ENCODE data around the gene ABI3BP.

Gene ABI3BP

DNA sequence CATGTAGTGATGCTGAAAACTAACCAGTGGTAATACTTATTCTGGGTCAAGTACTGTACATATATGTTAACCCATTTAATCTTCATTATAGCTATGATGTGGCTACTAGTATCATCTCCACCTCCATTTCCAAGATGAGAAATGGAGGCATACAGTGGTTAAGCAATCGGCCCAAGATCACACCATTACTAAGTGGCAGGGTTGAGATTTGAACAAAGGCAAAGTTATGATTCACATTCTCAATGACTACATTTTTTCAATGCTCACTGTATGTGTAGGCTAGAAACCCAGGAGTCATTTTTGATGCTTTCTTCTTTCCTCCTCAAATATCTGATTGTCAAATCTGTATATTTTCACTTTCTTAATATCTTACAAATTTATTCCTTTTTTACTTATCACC is 30.2 kb downstream of the ABI3BP start:
- TF ChIP-seq YY1 (IDR thresholded peaks at IDR 0.05; ENCODE audit: low read depth) = no peak
- TF ChIP-seq CEBPB (IDR thresholded peaks at IDR 0.05) = no peak
- TF ChIP-seq NFIC (IDR thresholded peaks at IDR 0.05) = no peak
- TF ChIP-seq TAF1 (IDR thresholded peaks at IDR 0.05; ENCODE audit: low read depth) = no peak
- no peak for TF ChIP-seq EP300 (IDR thresholded peaks at IDR 0.05; ENCODE audit: borderline replicate concordance)
- no peak for TF ChIP-seq CREB1 (IDR thresholded peaks at IDR 0.05; ENCODE audit: low read depth)
- no peak for TF ChIP-seq TEAD4 (IDR thresholded peaks at IDR 0.05)
- TF ChIP-seq, protein P1, sequence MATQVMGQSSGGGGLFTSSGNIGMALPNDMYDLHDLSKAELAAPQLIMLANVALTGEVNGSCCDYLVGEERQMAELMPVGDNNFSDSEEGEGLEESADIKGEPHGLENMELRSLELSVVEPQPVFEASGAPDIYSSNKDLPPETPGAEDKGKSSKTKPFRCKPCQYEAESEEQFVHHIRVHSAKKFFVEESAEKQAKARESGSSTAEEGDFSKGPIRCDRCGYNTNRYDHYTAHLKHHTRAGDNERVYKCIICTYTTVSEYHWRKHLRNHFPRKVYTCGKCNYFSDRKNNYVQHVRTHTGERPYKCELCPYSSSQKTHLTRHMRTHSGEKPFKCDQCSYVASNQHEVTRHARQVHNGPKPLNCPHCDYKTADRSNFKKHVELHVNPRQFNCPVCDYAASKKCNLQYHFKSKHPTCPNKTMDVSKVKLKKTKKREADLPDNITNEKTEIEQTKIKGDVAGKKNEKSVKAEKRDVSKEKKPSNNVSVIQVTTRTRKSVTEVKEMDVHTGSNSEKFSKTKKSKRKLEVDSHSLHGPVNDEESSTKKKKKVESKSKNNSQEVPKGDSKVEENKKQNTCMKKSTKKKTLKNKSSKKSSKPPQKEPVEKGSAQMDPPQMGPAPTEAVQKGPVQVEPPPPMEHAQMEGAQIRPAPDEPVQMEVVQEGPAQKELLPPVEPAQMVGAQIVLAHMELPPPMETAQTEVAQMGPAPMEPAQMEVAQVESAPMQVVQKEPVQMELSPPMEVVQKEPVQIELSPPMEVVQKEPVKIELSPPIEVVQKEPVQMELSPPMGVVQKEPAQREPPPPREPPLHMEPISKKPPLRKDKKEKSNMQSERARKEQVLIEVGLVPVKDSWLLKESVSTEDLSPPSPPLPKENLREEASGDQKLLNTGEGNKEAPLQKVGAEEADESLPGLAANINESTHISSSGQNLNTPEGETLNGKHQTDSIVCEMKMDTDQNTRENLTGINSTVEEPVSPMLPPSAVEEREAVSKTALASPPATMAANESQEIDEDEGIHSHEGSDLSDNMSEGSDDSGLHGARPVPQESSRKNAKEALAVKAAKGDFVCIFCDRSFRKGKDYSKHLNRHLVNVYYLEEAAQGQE (IDR thresholded peaks at IDR 0.05; ENCODE audit: low read depth) = no peak
- TF ChIP-seq TCF12 (IDR thresholded peaks at IDR 0.05; ENCODE audit: low read depth) = no peak
- TF ChIP-seq, protein P2, sequence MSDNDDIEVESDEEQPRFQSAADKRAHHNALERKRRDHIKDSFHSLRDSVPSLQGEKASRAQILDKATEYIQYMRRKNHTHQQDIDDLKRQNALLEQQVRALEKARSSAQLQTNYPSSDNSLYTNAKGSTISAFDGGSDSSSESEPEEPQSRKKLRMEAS (IDR thresholded peaks at IDR 0.05) = no peak
- no peak for TF ChIP-seq FOXM1 (IDR thresholded peaks at IDR 0.05; ENCODE audit: borderline replicate concordance, low read depth)
- TF ChIP-seq, protein P3, sequence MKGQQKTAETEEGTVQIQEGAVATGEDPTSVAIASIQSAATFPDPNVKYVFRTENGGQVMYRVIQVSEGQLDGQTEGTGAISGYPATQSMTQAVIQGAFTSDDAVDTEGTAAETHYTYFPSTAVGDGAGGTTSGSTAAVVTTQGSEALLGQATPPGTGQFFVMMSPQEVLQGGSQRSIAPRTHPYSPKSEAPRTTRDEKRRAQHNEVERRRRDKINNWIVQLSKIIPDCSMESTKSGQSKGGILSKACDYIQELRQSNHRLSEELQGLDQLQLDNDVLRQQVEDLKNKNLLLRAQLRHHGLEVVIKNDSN (IDR thresholded peaks at IDR 0.05) = no peak
- TF ChIP-seq RAD21 (IDR thresholded peaks at IDR 0.05; ENCODE audit: low read depth) = no peak
- TF ChIP-seq EGR1 (IDR thresholded peaks at IDR 0.05) = no peak
- TF ChIP-seq ZBTB7A (IDR thresholded peaks at IDR 0.05; ENCODE audit: low read depth) = no peak

DNA sequence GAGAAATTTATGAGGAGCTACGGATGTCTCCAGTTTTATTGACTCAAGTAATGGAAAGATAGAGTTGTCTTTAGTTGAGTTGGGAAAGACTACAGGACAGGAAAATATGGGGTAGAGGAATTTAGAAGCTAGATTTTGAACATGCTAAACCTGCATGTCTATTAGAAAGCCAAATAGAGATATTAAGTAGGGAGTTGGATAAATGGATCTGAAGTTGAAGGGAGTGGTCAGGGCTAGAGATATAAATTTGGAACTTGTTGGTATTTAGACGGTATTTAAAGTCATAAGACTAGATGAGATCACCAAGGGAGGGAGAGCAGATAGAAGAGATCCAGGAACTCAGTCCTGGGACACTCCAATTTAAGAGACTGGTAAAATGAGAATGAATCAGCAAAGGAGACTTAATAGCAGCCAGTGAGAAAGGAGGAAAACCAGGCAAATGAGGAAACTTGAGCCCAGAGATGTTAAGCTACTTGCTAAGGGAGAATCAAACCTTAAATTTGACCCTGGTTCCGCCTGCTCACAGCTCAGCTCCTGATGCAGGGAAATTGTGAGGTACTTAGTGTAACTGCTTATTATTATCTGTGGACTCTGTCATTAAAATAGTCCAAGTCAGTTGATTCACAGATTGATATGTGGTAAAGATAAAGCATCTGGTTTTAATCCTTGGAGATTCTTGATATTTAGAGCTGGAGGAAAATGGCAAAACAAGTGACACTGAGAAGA is 35.8 kb downstream of the ABI3BP start:
- TF ChIP-seq, protein P1 (IDR thresholded peaks at IDR 0.05; ENCODE audit: low read depth) = no peak
- TF ChIP-seq RAD21 (IDR thresholded peaks at IDR 0.05; ENCODE audit: low read depth) (no peak), EGR1 (IDR thresholded peaks at IDR 0.05) (no peak), CEBPB (IDR thresholded peaks at IDR 0.05) (no peak), TEAD4 (IDR thresholded peaks at IDR 0.05) (no peak), TCF12 (IDR thresholded peaks at IDR 0.05; ENCODE audit: low read depth) (no peak), EP300 (IDR thresholded peaks at IDR 0.05; ENCODE audit: borderline replicate concordance) (no peak), CREB1 (IDR thresholded peaks at IDR 0.05; ENCODE audit: low read depth) (no peak), TAF1 (IDR thresholded peaks at IDR 0.05; ENCODE audit: low read depth) (no peak), FOXM1 (IDR thresholded peaks at IDR 0.05; ENCODE audit: borderline replicate concordance, low read depth) (no peak), ZBTB7A (IDR thresholded peaks at IDR 0.05; ENCODE audit: low read depth) (no peak), NFIC (IDR thresholded peaks at IDR 0.05) (no peak), YY1 (IDR thresholded peaks at IDR 0.05; ENCODE audit: low read depth) (no peak)
- TF ChIP-seq, protein P2 (IDR thresholded peaks at IDR 0.05) = no peak
- TF ChIP-seq, protein P3 (IDR thresholded peaks at IDR 0.05) = no peak

DNA sequence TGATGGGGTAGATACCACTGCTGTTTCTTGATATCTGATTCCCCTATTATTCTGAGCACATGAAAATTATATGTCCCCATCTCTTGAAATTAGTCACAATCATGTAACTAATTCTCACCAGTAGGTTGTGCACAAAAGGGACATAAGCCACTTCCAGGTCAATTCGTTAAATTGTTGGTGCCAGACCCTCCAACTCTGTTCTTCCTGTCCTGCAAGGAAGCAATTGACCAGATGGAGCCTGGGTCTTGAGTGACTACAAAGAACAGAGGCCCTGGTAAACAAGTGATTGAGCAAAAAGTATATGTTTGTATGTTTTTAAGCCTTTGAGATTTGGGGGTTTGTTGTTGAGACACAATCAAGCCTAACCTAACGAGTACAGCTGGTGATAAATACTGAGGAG is 36.9 kb downstream of the ABI3BP start:
- TF ChIP-seq CREB1 (IDR thresholded peaks at IDR 0.05; ENCODE audit: low read depth) (no peak), EP300 (IDR thresholded peaks at IDR 0.05; ENCODE audit: borderline replicate concordance) (no peak), TCF12 (IDR thresholded peaks at IDR 0.05; ENCODE audit: low read depth) (no peak), CEBPB (IDR thresholded peaks at IDR 0.05) (no peak), TEAD4 (IDR thresholded peaks at IDR 0.05) (no peak), TAF1 (IDR thresholded peaks at IDR 0.05; ENCODE audit: low read depth) (no peak), ZBTB7A (IDR thresholded peaks at IDR 0.05; ENCODE audit: low read depth) (no peak), YY1 (IDR thresholded peaks at IDR 0.05; ENCODE audit: low read depth) (no peak)
- TF ChIP-seq, protein P1 (IDR thresholded peaks at IDR 0.05; ENCODE audit: low read depth) = no peak

DNA sequence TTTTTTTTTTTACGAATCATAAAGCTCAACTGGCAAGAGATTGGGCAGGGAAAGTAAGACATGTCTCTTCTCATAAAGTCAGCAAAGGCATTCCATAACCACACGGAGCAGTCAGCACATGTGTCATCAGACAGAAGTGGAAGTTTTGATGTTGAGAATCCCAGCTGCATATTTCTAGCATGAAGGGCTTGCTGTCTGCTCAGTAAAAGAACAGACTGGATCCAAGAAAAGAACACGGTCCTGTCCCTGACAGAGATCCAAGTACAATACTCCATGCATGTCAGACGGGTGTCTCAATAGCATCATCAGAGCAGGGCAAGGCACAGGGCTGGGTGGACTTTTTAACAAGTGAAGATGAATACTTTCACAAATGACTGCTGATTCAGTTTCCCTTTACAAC is 38.2 kb downstream of the ABI3BP start:
- TF ChIP-seq CREB1 (IDR thresholded peaks at IDR 0.05; ENCODE audit: low read depth) = no peak
- no peak for TF ChIP-seq FOXM1 (IDR thresholded peaks at IDR 0.05; ENCODE audit: borderline replicate concordance, low read depth)

All from Ishikawa (cell line).